Activated T-helper 9 cell treated with anti-CD3 and anti-CD28 coated beads, Interleukin-2, amount 50 U/mL, for 16 hours (primary cell): ENCODE data around the gene FAM81A.
"Not testable (repeated sequence)": the region's sequence is repeated elsewhere in the genome, so short reads cannot be mapped to it uniquely, and the experiment has no call there.

Source experiments
- DNase-seq: peaks from one replicate; pipeline ENCODE4 v3.0.0-alpha.2; 2020; ENCODE audit warnings: low read depth

FAM81A gene

DNA sequence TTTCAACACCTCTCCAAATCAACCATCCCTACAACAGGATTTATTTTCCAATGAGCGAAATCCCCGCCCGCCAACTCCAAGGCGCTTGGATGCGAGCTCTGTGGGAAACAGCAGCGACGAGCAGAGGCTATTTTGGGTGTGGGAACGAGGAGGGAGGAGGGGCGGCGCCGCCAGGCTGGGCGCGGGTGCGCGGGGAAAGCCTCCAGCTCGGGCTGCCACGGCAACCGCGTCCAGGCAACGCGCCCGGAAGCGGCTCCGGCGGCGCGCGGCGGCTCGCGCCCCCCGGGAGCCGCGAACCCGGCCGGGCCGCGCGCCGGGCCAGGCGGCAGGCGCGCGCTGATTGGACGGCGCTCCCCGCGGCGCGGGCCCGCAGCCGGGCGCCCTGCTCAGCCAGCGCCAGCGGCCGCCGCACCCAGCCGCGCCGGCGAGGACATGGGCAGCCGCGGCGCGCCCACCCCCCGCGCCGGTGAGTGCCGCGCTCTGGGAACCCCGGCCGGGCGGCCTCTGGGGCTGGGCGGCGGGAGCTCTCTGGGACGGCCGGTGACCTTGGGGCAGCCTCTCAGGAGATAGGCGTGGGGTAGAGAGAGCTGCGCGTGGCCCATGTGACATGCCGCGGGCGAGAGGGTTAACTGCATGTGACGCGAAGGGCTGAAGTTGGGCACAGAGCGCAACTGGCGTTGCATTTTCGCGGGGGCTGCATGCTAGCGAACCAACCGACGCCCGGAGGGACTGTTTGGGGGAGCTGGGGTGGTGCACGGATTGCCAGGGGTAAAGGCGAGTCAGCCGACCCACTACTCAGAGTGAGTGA is at the start of gene FAM81A:
Gene FAM81A, plus strand, starts transcription at position 370 of the 808 bp plus-strand sequence. CDS start 20,441 bp downstream, outside the sequence.
- DNase-seq: no peak

DNA sequence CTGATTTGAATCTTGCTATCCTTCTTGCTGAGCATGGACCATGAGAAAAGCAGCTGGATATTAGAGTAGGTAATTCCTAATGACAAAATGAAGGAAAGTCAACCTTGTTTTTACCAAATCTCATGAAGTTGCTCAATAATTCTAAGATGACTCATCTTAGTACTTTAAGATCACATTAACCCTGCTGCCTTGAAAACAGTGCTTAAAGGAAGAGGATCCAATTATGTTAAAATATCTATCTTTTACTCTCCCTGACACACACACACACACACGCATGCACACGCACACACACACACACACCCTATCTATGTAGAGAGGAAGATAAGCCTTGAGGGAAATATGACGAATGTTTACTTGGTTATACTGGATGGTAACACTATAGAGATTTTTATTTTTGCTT is 49.3 kb upstream of the FAM81A start:
- no peak for DNase-seq

GRCh38 chr15:59392299-59392698 is 45.7 kb upstream of the FAM81A start:
- no peak for DNase-seq

DNA sequence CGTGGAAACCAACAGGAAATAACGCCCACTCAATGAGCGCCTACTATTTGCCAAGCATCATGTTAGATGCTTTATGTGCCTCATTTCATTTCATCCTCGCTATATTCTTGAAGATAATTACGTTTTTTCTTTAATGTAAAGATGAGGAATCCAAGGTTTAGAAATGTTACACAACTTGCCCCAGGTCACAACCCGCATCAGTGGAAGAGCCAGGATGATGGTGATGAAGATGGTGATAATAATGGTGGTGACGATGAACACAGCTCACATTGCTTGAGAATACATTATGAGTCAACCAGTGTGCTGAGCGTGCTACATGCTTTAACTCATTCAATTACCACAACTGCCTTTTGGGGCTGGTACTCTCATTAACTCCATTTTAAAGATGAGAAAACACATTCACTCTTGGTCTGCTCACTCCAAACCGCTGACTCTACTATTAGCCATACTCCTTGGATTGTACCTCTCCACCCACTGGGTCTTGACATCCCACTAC is 43.8 kb upstream of the FAM81A start:
- no peak for DNase-seq

GRCh38 chr15:59396211-59396610 is 41.8 kb upstream of the FAM81A start:
- no peak for DNase-seq

DNA sequence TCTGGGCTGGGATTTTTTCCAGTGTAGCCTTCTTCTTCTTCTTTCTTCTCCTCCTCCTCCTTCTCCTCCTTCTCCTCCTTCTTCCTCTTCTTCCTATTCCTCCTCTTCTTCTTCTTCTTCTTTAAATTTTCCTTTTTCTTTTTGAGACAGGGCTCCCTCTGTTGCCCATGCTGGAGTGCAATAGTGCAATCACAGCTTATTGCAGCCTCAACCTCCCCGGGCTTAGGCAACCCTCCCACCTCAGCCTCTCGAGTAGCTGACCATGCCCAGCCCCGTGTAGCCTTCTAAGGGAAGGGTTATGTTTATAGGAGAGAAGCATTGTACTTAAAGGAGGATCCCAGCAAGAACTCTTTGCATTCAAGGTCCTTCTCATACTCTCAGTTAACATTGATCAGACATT is 41.3 kb upstream of the FAM81A start:
- DNase-seq: no peak

- no peak for DNase-seq
These were observed 39.8 kb upstream of the FAM81A start for GRCh38 chr15:59398220-59398619.

DNA sequence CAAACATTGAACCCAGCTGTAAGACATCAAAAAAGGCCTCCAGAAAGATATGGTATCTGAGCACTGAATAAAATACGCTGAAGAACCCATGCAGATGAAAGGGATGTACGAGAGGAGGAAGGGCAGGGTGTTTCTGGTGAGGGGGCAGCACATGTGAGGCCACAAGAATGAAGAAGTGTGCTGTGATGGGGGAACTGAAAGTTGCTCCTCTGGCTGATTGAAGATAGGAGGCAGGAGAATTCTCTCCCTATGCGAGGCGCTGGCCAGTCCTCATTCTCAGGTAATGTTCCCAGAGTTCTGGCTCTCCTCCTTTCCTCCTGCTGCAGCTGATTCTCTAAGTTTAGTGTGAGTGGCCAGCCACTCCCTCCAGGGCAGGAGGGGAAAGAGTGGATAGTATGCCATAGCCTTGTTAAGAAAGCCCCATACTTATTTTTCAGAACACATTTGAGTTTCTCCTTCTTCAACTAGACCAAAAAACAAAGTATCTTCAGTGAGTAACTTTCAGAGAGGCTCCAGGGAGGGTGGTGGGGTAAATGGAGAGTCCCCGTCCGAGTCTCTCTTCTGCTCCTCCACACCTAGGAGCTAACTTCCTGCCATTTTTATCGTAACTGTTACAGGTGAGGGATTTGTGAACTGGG is 38.4 kb upstream of the FAM81A start:
- no peak for DNase-seq

DNA sequence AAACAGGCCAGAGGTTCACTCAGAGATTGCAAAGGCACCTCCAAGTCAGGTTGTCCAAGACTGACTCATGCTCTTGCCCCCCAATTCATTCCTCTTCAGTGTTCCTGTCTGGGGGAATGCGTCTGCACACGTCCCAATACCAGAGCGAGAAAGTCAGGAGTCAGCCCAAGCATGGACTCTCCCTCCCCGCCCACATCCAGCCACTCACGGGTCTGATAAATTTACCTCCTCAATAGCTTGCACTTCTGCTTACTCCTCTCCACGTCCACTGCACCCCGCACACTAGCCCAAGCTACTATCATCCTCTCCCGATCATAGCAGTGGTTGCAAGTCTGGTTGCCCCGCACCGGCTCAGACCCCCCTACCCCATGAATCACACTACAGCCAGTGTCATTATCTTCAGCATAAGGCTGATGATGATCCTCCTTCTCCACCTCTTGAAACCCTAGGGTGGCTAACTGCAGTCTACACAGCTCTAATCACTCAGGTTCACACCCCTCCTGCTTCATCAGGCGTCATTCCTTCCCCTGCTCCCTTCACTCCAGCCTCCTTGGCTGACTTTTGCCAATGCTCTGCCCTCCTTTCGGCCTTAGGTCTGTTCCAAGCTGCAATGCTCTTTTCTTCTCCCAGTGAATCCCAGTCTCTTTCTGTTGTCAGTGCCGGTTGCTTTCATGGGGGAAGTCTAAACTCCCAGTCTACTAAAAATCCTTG is 37.7 kb upstream of the FAM81A start:
- DNase-seq: no peak

DNA sequence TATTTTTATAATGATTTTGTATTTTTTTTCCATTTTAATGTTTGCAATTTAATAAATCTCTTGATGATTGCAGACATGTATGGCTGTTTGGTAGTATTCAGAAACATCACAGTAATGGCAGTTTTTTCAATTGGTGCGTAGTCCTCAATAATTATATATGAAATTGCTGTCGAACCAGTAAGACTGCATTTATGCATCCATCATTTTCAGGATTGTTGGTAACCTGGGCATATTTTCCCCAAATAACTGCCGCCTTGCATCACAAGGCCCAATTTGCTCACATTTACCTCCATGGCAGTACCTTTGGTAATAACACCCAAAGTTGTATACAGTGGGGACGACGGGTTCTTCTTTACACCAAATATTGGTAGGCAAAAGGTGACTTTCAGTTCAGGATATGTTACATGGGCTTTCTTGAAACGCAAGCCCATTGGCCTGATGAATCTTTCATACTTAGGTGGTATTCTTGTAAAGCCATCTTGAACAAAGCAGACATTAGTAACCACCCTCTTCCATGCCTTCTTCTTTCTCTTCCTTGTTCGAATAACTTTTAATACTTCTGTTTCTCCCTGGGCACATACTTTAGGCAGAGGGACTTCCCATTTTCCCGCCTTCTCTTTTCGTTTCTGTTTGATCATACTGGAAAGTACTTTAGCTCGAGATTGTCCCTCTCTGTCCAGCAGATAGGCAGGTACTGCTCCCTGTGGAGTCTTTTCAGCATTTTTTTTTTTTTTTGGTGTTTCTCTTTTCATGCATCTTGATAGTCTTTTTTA is 36.7 kb upstream of the FAM81A start:
- not testable (repeated sequence) for DNase-seq

DNA sequence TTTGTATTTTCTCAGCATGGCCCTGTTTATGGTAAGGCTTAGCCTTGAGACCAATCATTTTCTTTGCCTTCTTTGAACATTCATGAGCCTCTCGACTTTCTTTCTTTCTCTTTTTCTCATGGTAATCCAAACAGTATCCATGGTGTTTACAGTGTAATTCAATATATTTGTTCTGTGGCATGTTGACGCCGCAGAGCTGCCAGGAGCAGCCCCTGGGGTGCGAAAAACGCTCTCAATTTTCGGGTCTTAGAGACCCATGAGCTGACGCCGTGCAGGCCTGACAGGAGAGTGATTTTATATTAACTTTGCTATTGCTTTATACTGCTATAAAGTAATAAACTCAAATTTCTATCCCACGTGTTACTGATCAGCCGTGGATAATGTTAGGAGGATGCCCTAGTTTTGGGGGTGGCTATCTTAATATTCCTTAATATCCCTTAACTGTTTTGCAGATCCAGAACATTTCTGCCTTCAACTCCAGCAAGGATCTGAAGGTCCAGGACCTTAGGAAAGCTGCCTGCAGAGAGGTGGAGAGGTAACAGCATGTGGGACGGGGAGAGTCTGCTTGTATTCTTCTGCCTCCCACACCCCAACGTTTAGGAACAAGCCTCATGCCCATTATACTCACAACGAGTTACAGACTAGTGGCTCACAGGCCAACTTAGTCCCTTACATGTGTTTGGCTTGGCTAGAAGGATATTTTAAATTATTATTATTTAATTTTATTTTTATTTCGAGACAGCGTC is 36.0 kb upstream of the FAM81A start:
- no peak for DNase-seq

DNA sequence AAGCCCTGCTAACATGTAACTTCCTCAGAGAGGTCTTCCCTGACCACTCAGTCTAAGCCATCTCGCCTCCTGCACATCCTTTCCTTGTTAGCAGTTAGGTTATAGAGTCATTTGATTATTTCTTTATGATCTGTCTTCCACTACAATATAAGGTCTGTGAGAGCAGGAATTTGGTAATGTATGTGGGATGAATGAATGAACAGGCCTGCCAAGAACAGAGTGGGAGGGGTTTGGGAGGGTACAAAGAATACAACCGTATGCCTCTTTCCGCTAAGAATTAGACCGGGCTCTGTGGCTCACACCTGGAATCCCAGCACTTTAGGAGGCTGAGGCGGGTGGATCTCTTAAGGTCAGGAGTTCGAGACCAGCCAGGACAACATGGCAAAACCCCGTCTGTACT is 32.9 kb upstream of the FAM81A start:
- DNase-seq: no peak

DNA sequence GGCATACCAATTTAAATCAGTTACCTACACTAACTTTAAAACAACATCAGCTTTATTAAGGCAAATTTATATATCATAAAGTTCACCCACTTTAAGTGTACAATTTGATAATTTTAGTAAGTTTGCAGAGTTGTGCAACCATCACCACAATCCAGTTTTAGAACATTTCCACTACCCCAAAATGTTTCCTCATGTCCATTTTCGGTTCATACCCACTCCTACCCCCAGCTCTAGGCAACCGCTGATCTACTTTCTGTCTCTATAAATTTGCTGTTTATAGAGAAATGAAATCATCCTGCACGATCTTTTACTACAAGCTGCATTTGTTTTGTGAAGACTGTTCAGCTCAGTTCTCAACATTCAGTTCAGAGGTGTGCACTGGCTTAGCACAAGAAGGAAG is 31.5 kb upstream of the FAM81A start:
- DNase-seq: no peak

DNA sequence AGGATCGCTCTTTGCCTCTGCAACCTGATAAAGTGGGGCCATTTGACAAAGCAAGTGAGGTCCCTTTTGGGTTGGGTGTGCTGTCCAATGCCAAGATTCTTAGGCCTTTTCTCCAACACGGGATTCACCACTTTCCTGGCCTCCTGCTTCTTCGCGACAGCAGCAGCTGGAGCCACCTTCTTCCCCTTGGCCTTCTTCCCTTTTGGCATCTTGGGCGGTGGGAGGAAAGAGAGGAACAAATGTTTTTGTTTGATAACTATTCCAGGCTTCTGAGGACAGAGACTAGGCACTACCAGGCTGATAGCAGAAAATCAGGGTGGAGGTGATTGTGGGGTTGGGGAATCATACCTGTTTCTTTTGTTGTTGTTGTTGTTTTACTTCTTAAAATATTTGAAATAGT is 30.0 kb upstream of the FAM81A start:
- DNase-seq: no peak

GRCh38 chr15:59410391-59410896 is 27.5 kb upstream of the FAM81A start:
- DNase-seq: no peak

DNA sequence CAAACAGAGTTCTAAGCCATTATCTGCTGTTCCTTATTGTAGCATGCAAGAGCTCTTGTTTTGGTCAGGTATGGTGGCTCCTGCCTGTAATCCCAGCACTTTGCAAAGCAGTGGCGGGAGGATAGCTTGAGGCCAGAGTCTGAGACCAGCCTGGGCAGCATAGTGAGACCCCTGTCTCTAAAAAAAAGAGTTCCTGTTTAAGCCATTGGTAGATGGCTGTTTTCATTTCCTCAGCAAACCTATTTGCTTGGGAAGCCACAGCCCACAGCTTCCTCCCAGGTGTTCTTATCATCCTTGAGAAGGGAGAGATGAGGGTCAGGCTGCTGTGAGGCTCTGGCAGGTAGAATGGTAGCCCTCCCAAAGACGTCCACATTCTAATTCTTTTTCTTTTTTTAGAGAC is 24.4 kb upstream of the FAM81A start:
- DNase-seq: no peak

- DNase-seq: no peak
These were observed 21.2 kb upstream of the FAM81A start for GRCh38 chr15:59416816-59417215.

GRCh38 chr15:59419170-59419569 is 18.8 kb upstream of the FAM81A start:
- DNase-seq: no peak

- DNase-seq: no peak
These were observed 17.9 kb upstream of the FAM81A start for GRCh38 chr15:59420108-59420507.

DNA sequence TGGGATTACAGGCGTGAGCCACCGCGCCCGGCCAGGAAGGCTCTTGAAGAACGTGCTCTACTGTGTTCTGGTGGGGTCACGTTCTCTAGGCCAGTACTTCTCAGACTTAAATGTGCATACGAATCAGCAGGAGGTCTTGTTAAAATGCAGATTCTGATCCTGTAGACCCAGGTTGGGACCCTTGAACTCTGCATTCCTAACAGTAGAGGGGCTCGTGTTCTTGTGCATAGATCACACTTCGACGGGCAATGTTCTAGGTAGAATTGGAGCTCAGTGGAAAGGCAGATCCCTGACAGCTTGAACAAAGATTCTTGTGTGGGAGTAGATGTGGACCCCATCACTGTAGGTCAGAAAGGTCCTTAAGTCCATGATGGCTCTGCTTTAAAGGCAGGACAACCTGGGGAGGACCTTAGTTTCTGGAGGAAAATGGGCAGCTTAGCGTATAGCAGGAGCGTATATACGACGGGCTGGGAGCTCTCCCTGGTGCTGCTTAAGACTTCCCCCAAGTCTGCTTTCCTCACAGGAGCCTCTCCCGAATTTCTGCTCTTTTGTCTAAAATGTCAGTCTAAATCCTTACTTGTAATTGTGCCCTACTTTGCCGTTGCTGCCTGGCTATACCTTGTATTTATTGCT is 16.9 kb upstream of the FAM81A start:
- DNase-seq: no peak

GRCh38 chr15:59424616-59425015 is 13.4 kb upstream of the FAM81A start:
- DNase-seq: no peak
